ENCODE results near the gene UNC13D. TPM values are rescaled to one million over a fixed set of nuclear protein-coding genes. Genes with fewer than 3 reads are reported as not detected.
"Not testable (repeated sequence)": the region's sequence is repeated elsewhere in the genome, so short reads cannot be mapped to it uniquely, and the experiment has no call there.

Gene UNC13D
- total RNA-seq, 2 donors from 2014 or later = 270 to 289 TPM

GRCh38 chr17:75812096-75813013, 31.8 kb downstream of the UNC13D start:
- ATAC-seq (no peak), DNase-seq (ENCODE audit: low spot score) (no peak)
- Mint-ChIP-seq H3K9me3 (no peaks in the 10 kb centered on the region), H3K4me1 (ENCODE audit: low read depth in 2 of 2) (peaks cover 0 to 3% of the 10 kb centered on the region in 2 donors), H3K27me3 (no peaks in the 10 kb centered on the region), H3K4me3 (no peak overlapping the region), H3K36me3 (no peaks in the 10 kb centered on the region), H3K27ac (no peak overlapping the region)

DNA sequence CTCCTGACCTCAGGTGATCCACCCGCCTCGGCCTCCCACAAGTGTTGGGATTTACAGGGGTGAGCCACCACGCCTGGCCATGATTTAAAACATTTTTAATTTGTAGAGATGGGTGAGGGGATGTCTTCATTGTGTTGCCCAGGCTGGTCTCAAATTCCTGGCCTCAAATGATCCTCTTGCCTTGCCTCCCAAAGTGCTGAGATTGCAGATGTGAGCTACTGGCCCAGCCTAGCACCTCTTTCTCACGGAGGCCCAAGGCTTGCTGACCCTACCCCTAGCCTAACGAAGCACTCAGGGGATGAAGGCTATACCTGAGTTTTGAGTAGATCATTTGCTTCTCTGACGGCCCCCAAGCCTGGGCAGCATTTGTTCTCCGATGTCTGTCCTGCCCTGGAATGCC, 33.0 kb downstream of the UNC13D start:
- Mint-ChIP-seq H3K4me1 (ENCODE audit: low read depth in 2 of 2) (peaks cover 0 to 3% of the 10 kb centered on the region in 2 donors), H3K27ac (no peak overlapping the region), H3K4me3 (no peak overlapping the region), H3K27me3 (no peaks in the 10 kb centered on the region), H3K36me3 (no peaks in the 10 kb centered on the region), H3K9me3 (no peaks in the 10 kb centered on the region)
- ATAC-seq (no peak), DNase-seq (ENCODE audit: low spot score) (no peak)

DNA sequence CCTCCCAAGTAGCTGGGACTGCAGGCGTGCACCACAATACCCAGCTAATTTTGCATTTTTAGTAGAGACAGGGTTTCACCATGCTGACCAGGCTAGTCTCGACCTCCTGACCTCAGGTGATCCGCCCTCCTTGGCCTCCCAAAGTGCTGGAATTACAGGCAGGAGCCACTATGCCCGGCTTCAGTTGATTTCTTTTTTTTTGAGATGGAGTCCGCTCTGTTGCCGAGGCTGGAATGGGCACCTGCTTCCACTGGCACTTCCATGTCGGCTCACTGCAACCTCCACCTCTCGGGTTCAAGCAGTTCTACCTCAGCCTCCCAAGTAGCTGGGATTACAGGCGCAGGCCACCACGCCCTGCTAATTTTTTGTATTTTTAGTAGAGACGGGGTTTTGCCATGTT, 33.4 kb downstream of the UNC13D start:
- H3K4me3 Mint-ChIP-seq; H3K4me1 Mint-ChIP-seq (ENCODE audit: low read depth in 2 of 2); H3K27ac Mint-ChIP-seq; DNase-seq (ENCODE audit: low spot score); ATAC-seq; H3K27me3 Mint-ChIP-seq; H3K9me3 Mint-ChIP-seq; H3K36me3 Mint-ChIP-seq: not testable (repeated sequence)

DNA sequence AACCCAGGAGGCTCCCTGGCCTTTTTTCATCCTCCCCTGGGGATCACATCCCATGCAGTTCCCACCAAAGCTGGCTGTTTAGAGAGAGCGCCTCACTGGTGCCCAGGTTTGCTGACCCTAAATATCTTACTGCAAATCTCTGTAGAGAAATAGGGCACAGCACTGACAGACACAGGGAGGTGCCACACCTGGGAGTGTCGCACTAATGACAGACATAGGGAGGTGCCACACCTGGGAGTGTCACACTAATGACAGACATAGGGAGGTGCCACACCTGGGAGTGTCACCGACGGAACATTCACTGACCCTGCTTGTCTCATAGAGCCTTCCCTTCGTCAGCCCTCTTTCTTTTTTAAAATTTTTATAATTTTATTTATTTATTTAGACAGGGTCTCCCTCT, 34.0 kb downstream of the UNC13D start:
- Mint-ChIP-seq H3K9me3 (no peaks in the 10 kb centered on the region), H3K4me1 (ENCODE audit: low read depth in 2 of 2) (peaks cover 0 to 3% of the 10 kb centered on the region in 2 donors), H3K27ac (no peak overlapping the region), H3K4me3 (no peak overlapping the region), H3K27me3 (no peaks in the 10 kb centered on the region), H3K36me3 (no peaks in the 10 kb centered on the region)
- ATAC-seq (no peak), DNase-seq (ENCODE audit: low spot score) (no peak)

DNA sequence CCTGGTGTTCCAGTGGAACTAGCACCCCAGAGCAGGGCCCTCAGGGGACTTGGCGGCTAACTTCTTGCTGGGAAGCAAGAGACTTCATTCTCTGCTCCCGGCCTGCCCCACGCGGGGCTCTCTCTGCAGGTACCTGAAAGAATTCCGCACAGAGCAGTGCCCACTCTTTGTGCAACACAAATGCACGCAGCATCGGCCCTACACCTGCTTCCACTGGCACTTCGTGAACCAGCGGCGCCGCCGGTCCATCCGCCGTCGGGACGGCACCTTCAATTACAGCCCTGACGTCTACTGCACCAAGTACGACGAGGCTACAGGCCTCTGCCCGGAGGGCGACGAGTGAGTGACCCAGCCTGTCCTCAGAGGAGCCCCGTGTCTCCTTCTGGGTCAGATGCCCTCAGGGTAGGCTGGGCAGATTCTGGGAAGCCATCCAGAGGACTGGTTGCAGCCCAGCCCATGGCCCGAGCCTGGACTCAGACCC, 34.5 kb downstream of the UNC13D start:
- H3K9me3 Mint-ChIP-seq = no peaks in the 10 kb centered on the region
- DNase-seq (ENCODE audit: low spot score) (no peak), ATAC-seq (no peak)
- no peak overlapping the region for H3K27ac Mint-ChIP-seq
- no peaks in the 10 kb centered on the region for H3K36me3 Mint-ChIP-seq
- H3K4me1 Mint-ChIP-seq (ENCODE audit: low read depth in 2 of 2) = peaks cover 0 to 3% of the 10 kb centered on the region in 2 donors
- H3K27me3 Mint-ChIP-seq = no peaks in the 10 kb centered on the region
- H3K4me3 Mint-ChIP-seq = no peak overlapping the region

DNA sequence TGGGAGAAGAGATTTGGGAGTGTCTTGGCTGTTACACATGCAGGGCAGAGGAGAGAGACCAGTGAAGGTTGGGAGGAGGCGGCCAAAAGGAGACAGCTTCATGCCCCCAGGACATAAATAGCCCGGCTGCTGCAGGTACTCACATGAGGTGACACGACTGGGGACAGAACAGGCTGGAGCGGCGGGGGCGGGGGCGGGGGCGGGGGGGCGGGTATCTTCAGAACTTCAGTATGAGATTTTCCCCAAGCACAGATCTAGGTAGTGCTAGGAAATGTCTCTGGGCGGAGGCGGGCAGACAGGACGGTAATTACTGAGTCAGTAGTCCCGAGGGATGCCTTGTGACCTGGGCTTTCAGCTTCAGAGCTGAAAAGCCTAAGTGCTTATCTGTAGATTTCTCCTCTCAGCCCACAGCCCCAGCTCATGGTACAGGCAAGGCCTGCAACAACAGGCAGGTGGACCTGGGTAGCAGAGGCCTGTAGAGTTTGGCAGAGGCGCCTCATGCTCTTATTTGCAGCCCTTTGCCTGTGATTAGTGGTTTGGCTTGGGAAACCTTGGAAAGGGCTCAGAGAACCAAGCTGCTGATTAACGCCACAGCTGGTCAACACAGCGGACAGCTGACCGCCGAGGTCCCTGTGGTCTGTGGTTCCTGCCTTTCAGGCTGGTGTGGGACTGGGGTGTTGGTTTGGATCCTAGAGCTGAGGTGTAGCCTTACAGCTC, 35.1 kb downstream of the UNC13D start:
- no peak for DNase-seq (ENCODE audit: low spot score)
- no peak overlapping the region for H3K4me3 Mint-ChIP-seq
- no peaks in the 10 kb centered on the region for H3K27me3 Mint-ChIP-seq
- no peak for ATAC-seq
- no peaks in the 10 kb centered on the region for H3K9me3 Mint-ChIP-seq
- H3K27ac Mint-ChIP-seq = peak overlapping the region in 1 of 2 donors; percentile 12
- no peaks in the 10 kb centered on the region for H3K36me3 Mint-ChIP-seq
- peaks cover 0 to 3% of the 10 kb centered on the region in 2 donors for H3K4me1 Mint-ChIP-seq (ENCODE audit: low read depth in 2 of 2)

DNA sequence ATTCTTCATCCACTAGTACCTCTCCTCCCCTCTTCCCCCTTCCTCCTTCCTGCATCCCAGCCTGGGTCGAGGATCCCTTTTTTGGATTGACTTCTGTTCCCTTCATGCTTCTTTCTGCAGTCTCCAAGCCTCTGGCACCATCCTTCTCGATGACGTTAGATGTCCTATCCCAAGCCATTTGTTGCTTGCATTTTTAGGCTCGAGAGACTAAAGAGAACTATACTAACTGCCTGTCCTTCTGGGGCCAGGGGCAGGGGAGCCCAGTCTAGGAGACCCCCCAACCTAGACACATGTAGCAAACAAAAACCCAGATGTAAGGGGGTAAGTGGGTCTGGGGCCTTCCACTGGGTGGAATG, 35.7 kb downstream of the UNC13D start:
- ATAC-seq (no peak), DNase-seq (ENCODE audit: low spot score) (no peak)
- Mint-ChIP-seq H3K4me3 (no peak overlapping the region), H3K27me3 (no peaks in the 10 kb centered on the region), H3K27ac (peak overlapping the region in 1 of 2 donors; percentile 12), H3K9me3 (no peaks in the 10 kb centered on the region), H3K36me3 (no peaks in the 10 kb centered on the region), H3K4me1 (ENCODE audit: low read depth in 2 of 2) (peaks cover 0 to 3% of the 10 kb centered on the region in 2 donors)

DNA sequence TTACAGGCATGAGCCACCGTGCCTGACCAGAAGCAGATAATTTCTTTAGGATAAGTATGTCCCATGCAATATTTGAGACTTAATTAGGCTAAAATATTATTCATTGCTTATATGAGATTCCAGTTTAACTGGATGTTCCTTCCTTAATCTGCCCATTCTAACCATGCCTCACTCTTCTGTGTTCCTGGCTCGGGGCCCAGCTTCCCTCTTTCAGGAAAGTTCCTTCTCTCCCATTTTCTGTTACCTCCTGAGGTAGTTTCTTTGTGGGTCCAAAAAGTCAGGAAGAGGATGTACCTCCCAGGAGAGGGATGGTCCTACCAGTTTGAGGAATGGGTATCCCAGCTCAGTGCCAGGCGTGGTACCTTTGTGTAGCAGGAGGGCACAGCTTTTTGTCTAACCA, 36.3 kb downstream of the UNC13D start:
- ATAC-seq (no peak), DNase-seq (ENCODE audit: low spot score) (no peak)
- Mint-ChIP-seq H3K4me3 (no peak overlapping the region), H3K36me3 (no peaks in the 10 kb centered on the region), H3K27me3 (no peaks in the 10 kb centered on the region), H3K9me3 (no peaks in the 10 kb centered on the region), H3K27ac (peak overlapping the region in 1 of 2 donors; percentile 12), H3K4me1 (ENCODE audit: low read depth in 2 of 2) (peaks cover 0 to 3% of the 10 kb centered on the region in 2 donors)

GRCh38 chr17:75806822-75807500, 37.2 kb downstream of the UNC13D start:
- Mint-ChIP-seq H3K9me3 (no peaks in the 10 kb centered on the region), H3K27me3 (no peaks in the 10 kb centered on the region), H3K4me3 (no peak overlapping the region), H3K36me3 (no peaks in the 10 kb centered on the region), H3K4me1 (ENCODE audit: low read depth in 2 of 2) (peaks cover 0 to 3% of the 10 kb centered on the region in 2 donors), H3K27ac (no peak overlapping the region)
- DNase-seq (ENCODE audit: low spot score) (no peak), ATAC-seq (no peak)

DNA sequence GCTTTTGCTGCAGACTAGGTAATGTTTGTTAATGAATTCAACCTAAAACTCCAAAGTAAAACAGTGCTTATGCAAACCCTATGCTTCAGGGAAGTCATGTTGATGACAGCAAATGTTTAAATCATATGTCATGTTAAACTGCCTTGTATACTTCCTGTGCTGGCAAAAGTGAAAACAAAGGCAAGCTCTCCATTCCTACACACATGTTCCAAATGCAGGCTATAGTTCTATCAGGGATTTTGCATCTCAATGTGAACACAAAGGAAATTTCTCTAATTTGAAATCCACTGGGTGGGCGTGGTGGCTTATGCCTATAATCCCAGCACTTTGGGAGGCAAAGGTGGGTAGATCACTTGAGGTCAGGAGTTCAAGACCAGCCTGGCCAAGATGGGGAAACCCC, 40.3 kb downstream of the UNC13D start:
- DNase-seq (ENCODE audit: low spot score) (no peak), ATAC-seq (no peak)
- Mint-ChIP-seq H3K4me3 (no peak overlapping the region), H3K27ac (no peak overlapping the region), H3K4me1 (ENCODE audit: low read depth in 2 of 2) (peaks cover 0 to 3% of the 10 kb centered on the region in 2 donors), H3K36me3 (no peaks in the 10 kb centered on the region), H3K9me3 (no peaks in the 10 kb centered on the region), H3K27me3 (no peaks in the 10 kb centered on the region)

DNA sequence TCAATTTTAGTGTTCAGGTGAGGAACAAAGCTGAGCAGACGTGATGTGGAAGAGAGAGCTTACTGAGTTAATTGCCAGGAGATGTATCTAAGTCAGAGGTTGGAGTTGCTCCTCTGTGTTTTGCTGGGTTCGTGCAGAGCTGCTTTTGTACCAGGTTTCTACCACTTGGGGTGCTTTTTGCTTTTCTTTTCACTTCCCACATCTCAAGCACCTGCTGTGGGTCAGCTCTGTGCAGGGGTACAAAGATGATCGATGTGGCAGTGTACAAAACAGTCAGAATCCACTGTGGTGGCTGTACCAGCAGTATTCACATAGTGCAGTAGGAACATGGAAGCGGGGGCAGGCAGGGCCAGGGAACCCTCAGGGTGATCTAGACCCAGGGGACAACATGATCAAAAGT, 44.8 kb downstream of the UNC13D start:
- ATAC-seq (no peak), DNase-seq (ENCODE audit: low spot score) (no peak)
- H3K4me1 Mint-ChIP-seq (ENCODE audit: low read depth in 2 of 2) = peaks cover 0 to 2% of the 10 kb centered on the region in 2 donors
- no peaks in the 10 kb centered on the region for H3K36me3 Mint-ChIP-seq
- H3K4me3 Mint-ChIP-seq = no peak overlapping the region
- H3K27me3 Mint-ChIP-seq = no peaks in the 10 kb centered on the region
- H3K9me3 Mint-ChIP-seq = no peaks in the 10 kb centered on the region
- H3K27ac Mint-ChIP-seq = no peak overlapping the region

GRCh38 chr17:75795820-75796607, 48.2 kb downstream of the UNC13D start:
- no peak for DNase-seq (ENCODE audit: low spot score)
- H3K36me3 Mint-ChIP-seq = no peaks in the 10 kb centered on the region
- H3K27me3 Mint-ChIP-seq = no peaks in the 10 kb centered on the region
- H3K4me3 Mint-ChIP-seq = no peak overlapping the region
- no peaks in the 10 kb centered on the region for H3K9me3 Mint-ChIP-seq
- no peak overlapping the region for H3K27ac Mint-ChIP-seq
- H3K4me1 Mint-ChIP-seq (ENCODE audit: low read depth in 2 of 2) = peaks cover 13 to 16% of the 10 kb centered on the region in 2 donors
- ATAC-seq = no peak

DNA sequence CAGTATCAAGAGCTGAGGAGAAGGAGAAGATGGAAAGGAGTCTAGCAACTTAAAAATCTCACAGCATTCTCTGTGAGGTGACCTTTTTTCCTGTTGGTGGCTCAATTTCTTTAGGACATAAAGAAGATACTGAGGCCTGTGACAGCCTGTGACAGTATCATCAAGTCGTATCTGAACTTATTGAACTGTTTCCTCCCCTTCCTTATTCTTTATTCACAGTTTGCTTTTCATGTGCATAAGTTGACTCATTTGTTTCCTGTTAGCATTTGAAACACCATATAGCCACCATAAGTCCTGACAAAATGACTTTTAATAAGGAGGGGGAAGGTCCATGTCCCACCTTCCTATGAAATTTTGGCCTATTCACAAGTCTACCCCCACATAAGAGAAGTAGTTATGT, 50.7 kb downstream of the UNC13D start:
- H3K36me3 Mint-ChIP-seq = no peaks in the 10 kb centered on the region
- H3K27me3 Mint-ChIP-seq = no peaks in the 10 kb centered on the region
- DNase-seq (ENCODE audit: low spot score) (no peak), ATAC-seq (peak in 1 of 2 donors; percentile 54)
- no peaks in the 10 kb centered on the region for H3K9me3 Mint-ChIP-seq
- peak overlapping the region; percentile 73 to 82 for H3K27ac Mint-ChIP-seq
- H3K4me1 Mint-ChIP-seq (ENCODE audit: low read depth in 2 of 2) = peaks cover 15 to 16% of the 10 kb centered on the region in 2 donors
- H3K4me3 Mint-ChIP-seq = peak overlapping the region; percentile 21
